ENCODE measurements around the gene RPLP2. TPM values are rescaled to one million over a fixed set of nuclear protein-coding genes. Genes with fewer than 3 reads are reported as not detected.

Gene RPLP2
- total RNA-seq, 1 donor from 2014 or later: 418 TPM

- no peak overlapping the region for H3K4me2 ChIP-seq
- peaks cover 66% of the 10 kb centered on the region for H4K20me1 ChIP-seq (ENCODE audit: low read depth)
- Mint-ChIP-seq H3K9me3 (no peaks in the 10 kb centered on the region), H3K27ac (no peak overlapping the region), H3K4me1 (peaks cover 22% of the 10 kb centered on the region), H3K27me3 (ENCODE audit: insufficient read depth, low read depth) (peaks cover 10% of the 10 kb centered on the region), H3K4me3 (no peak overlapping the region), H3K36me3 (peaks cover 3% of the 10 kb centered on the region)
- peak; percentile 47 for DNase-seq (ENCODE audit: low spot score)
- no peak overlapping the region for H2AFZ ChIP-seq (replicated peaks)
- no peaks in the 10 kb centered on the region for H3K9me3 ChIP-seq (ENCODE audit: low read depth)
- no peak for TF ChIP-seq EZH2 (IDR thresholded peaks at IDR 0.05)
- peak; percentile 32 for TF ChIP-seq CTCF (IDR thresholded peaks at IDR 0.05)
- H3K36me3 ChIP-seq: no peaks in the 10 kb centered on the region
- H3K79me2 ChIP-seq (ENCODE audit: low read depth): peaks cover 23% of the 10 kb centered on the region
- H3K9ac ChIP-seq: no peak overlapping the region
- peaks cover 26% of the 10 kb centered on the region for H3F3A ChIP-seq (ENCODE audit: low read depth)
- H3K27ac ChIP-seq: no peak overlapping the region
- peaks cover 11% of the 10 kb centered on the region for H3K4me1 ChIP-seq
- no peak overlapping the region for H3K4me3 ChIP-seq
- H3K27me3 ChIP-seq: peaks cover 7% of the 10 kb centered on the region
These were observed 28.9 kb downstream of the RPLP2 start for GRCh38 chr11:838441-839279.

- H3K9me3 ChIP-seq (ENCODE audit: low read depth): no peaks in the 10 kb centered on the region
- no peak for TF ChIP-seq EZH2phosphoT487 (IDR thresholded peaks at IDR 0.05)
- TF ChIP-seq CTCF (IDR thresholded peaks at IDR 0.05): no peak
- no peak for TF ChIP-seq EZH2 (IDR thresholded peaks at IDR 0.05)
- no peak overlapping the region for H2AFZ ChIP-seq (replicated peaks)
- peaks cover 15% of the 10 kb centered on the region for H3K4me1 ChIP-seq
- peaks cover 9% of the 10 kb centered on the region for H3K27me3 ChIP-seq
- Mint-ChIP-seq H3K4me3 (no peak overlapping the region), H3K36me3 (peaks cover 3% of the 10 kb centered on the region), H3K27ac (no peak overlapping the region), H3K4me1 (peaks cover 19% of the 10 kb centered on the region), H3K9me3 (no peaks in the 10 kb centered on the region), H3K27me3 (ENCODE audit: insufficient read depth, low read depth) (peaks cover 9% of the 10 kb centered on the region)
- peaks cover 60% of the 10 kb centered on the region for H4K20me1 ChIP-seq (ENCODE audit: low read depth)
- no peak overlapping the region for H3K4me3 ChIP-seq
- no peak overlapping the region for H3K4me2 ChIP-seq
- no peak for DNase-seq (ENCODE audit: low spot score)
- no peak overlapping the region for H3K9ac ChIP-seq
- H3F3A ChIP-seq (ENCODE audit: low read depth): peaks cover 32% of the 10 kb centered on the region
- H3K79me2 ChIP-seq (ENCODE audit: low read depth): peaks cover 23% of the 10 kb centered on the region
- no peaks in the 10 kb centered on the region for H3K36me3 ChIP-seq
- no peak overlapping the region for H3K27ac ChIP-seq
These were observed 29.5 kb downstream of the RPLP2 start for GRCh38 chr11:839280-839623.

- TF ChIP-seq EZH2phosphoT487 (IDR thresholded peaks at IDR 0.05) (no peak), EZH2 (IDR thresholded peaks at IDR 0.05) (no peak), CTCF (IDR thresholded peaks at IDR 0.05) (no peak)
- no peak overlapping the region for H2AFZ ChIP-seq (replicated peaks)
- no peak overlapping the region for H3K9ac ChIP-seq
- DNase-seq (ENCODE audit: low spot score): no peak
- H3K4me2 ChIP-seq: no peak overlapping the region
- H3K27me3 Mint-ChIP-seq (ENCODE audit: insufficient read depth, low read depth): peaks cover 12% of the 10 kb centered on the region
- peaks cover 40% of the 10 kb centered on the region for H3F3A ChIP-seq (ENCODE audit: low read depth)
- H3K4me3 ChIP-seq: no peak overlapping the region
- peaks cover 9% of the 10 kb centered on the region for H3K27me3 ChIP-seq
- H3K79me2 ChIP-seq (ENCODE audit: low read depth): peaks cover 23% of the 10 kb centered on the region
- H3K4me3 Mint-ChIP-seq: peak overlapping the region; percentile 90
- H3K36me3 ChIP-seq: no peaks in the 10 kb centered on the region
- peaks cover 20% of the 10 kb centered on the region for H3K4me1 ChIP-seq
- H3K27ac Mint-ChIP-seq: no peak overlapping the region
- no peak overlapping the region for H3K27ac ChIP-seq
- peaks cover 55% of the 10 kb centered on the region for H4K20me1 ChIP-seq (ENCODE audit: low read depth)
- H3K4me1 Mint-ChIP-seq: peaks cover 23% of the 10 kb centered on the region
- peaks cover 3% of the 10 kb centered on the region for H3K36me3 Mint-ChIP-seq
- H3K9me3 Mint-ChIP-seq: no peaks in the 10 kb centered on the region
- no peaks in the 10 kb centered on the region for H3K9me3 ChIP-seq (ENCODE audit: low read depth)
These were observed 30.3 kb downstream of the RPLP2 start for GRCh38 chr11:839875-840617.

Data from neural progenitor cell (in vitro differentiated cells).